Endothelial cell of umbilical vein (primary cell): ENCODE data around the gene AGGF1. TPM values are rescaled to one million over a fixed set of nuclear protein-coding genes. Genes with fewer than 3 reads are reported as not detected.
"Not testable (repeated sequence)": the region's sequence is repeated elsewhere in the genome, so short reads cannot be mapped to it uniquely, and the experiment has no call there.

ENCODE experiments used
- BruUV-seq: library from RNA; stranded (reverse); fragments of 400-500 nt; replicated peaks from 2 replicates; lab custom pipeline; 2021; lab: Mats Ljungman, UMichigan
- CTCF ChIA-PET: fragments of 300-600, 350-600 bp; sonication (Branson Sonifier 250); formaldehyde crosslinking; loops from one replicate; lab custom pipeline; 2021; ENCODE audit warnings: antibody characterized with exemption, inconsistent platforms; lab: Charles Lee
- POLR2A ChIA-PET: fragments of 300-600, 350-600 bp; sonication (Branson Sonifier 250); formaldehyde crosslinking; loops from one replicate; lab custom pipeline; 2021; ENCODE audit warnings: antibody characterized with exemption, inconsistent platforms; lab: Charles Lee
- DNase-seq: peaks from one replicate; pipeline ENCODE4 v3.0.0-alpha.2; 2011; ENCODE audit warnings: low read depth, low spot score
- FAIRE-seq: peaks from 2 replicates; lab custom pipeline; 2011; peaks lifted over from hg19 to GRCh38; lab: Jason Lieb, UNC
- H2AFZ ChIP-seq: 2 replicates; pipeline ENCODE4 v1.6.0; 2012; ENCODE audit warnings: low read depth, low read length, control low read depth, inconsistent platforms
- H3K27ac ChIP-seq: 2 replicates; pipeline ENCODE4 v1.5.1; 2011; ENCODE audit warnings: low read depth, mild to moderate bottlenecking, control low read depth, low read length, moderate library complexity; ENCODE audit not compliant: insufficient read depth
- H3K27me3 ChIP-seq, 2 experiments: 2 replicates each; pipeline versions ENCODE4 v1.6.0 to v1.6.1; 2011; ENCODE audit warnings: low read length in 2 of 2, mixed read lengths in 1 of 2; ENCODE audit not compliant: control insufficient read depth in 2 of 2, insufficient read depth in 2 of 2
- H3K36me3 ChIP-seq, 2 experiments: 2 replicates in 1 of 2; 3 replicates in 1 of 2; pipeline ENCODE4 v1.5.1; 2011; ENCODE audit warnings: low read length in 2 of 2, mild to moderate bottlenecking in 1 of 2, moderate library complexity in 1 of 2; ENCODE audit not compliant: control insufficient read depth in 2 of 2, insufficient read depth in 2 of 2; ENCODE audit errors: extremely low read depth in 1 of 2
- H3K4me1 ChIP-seq: 3 replicates; pipeline ENCODE4 v1.5.1; 2011; ENCODE audit warnings: mild to moderate bottlenecking, low read length; ENCODE audit not compliant: control insufficient read depth, insufficient read depth; ENCODE audit errors: extremely low read depth
- H3K4me2 ChIP-seq: 2 replicates; pipeline ENCODE4 v1.6.1; 2011; ENCODE audit warnings: low read length, control low read depth, mixed read lengths; ENCODE audit not compliant: insufficient read depth
- H3K4me3 ChIP-seq, 3 experiments: fragments of 200-600 bp in 1 of 3; sonication (generic), shearing (Covaris generic) in 1 of 3; replicated peaks in 1 of 3; 2 replicates each; pipeline ENCODE4 v1.5.1; 2011 to 2016; ENCODE audit warnings: control low read depth in 3 of 3, low read length in 3 of 3, mild to moderate bottlenecking in 2 of 3, inconsistent platforms in 1 of 3, low read depth in 1 of 3, moderate library complexity in 1 of 3; ENCODE audit not compliant: insufficient read depth in 1 of 3
- H3K79me2 ChIP-seq: 2 replicates; pipeline ENCODE4 v1.6.0; 2012; ENCODE audit warnings: low read length, inconsistent platforms; ENCODE audit not compliant: control insufficient read depth, insufficient read depth
- H3K9ac ChIP-seq: replicated peaks from 2 replicates; pipeline ENCODE3; 2011; ENCODE audit warnings: low read length, control low read depth; ENCODE audit not compliant: insufficient read depth; ENCODE audit errors: extremely low read depth
- H3K9me1 ChIP-seq: replicated peaks from 3 replicates; pipeline ENCODE4 v1.6.0; 2011; ENCODE audit warnings: mild to moderate bottlenecking, low read length; ENCODE audit not compliant: control insufficient read depth, insufficient read depth; ENCODE audit errors: extremely low read depth
- H3K9me3 ChIP-seq: replicated peaks from 2 replicates; pipeline ENCODE4 v1.5.1; 2012; ENCODE audit warnings: low read length, inconsistent platforms; ENCODE audit not compliant: control insufficient read depth, insufficient read depth
- H4K20me1 ChIP-seq: replicated peaks from 2 replicates; pipeline ENCODE3; 2011; ENCODE audit warnings: mild to moderate bottlenecking, low read length; ENCODE audit not compliant: control insufficient read depth, insufficient read depth; ENCODE audit errors: extremely low read depth
- EZH2 ChIP-seq: IDR thresholded peaks from 2 replicates; pipeline ENCODE4 v1.6.1; 2012; ENCODE audit warnings: borderline replicate concordance, low read depth, mild to moderate bottlenecking, moderate library complexity, low read length, inconsistent platforms; ENCODE audit not compliant: severe bottlenecking
- FOS ChIP-seq: IDR thresholded peaks from 2 replicates; pipeline ENCODE4 v1.6.1; 2011; ENCODE audit warnings: mild to moderate bottlenecking, low read length, moderate library complexity, borderline replicate concordance; ENCODE audit not compliant: insufficient read depth
- GATA2 ChIP-seq: IDR thresholded peaks from 2 replicates; pipeline ENCODE4 v1.7.0; 2011; ENCODE audit warnings: low read depth, mild to moderate bottlenecking, moderate library complexity, mixed read lengths, low read length; ENCODE audit not compliant: insufficient read length, insufficient read depth
- JUN ChIP-seq: IDR thresholded peaks from 2 replicates; pipeline ENCODE4 v1.6.1; 2011; ENCODE audit warnings: borderline replicate concordance, low read depth; ENCODE audit not compliant: insufficient read length, insufficient read depth
- MYC ChIP-seq: IDR thresholded peaks from one replicate; pipeline ENCODE4 v1.6.1; 2011; ENCODE audit warnings: mild to moderate bottlenecking, low read depth, low read length
- POLR2A ChIP-seq: IDR thresholded peaks from 2 replicates; pipeline ENCODE4 v1.6.1; 2012; ENCODE audit warnings: low read depth, mild to moderate bottlenecking, control low read depth, low read length
- POLR2AphosphoS5 ChIP-seq: IDR thresholded peaks from 2 replicates; pipeline ENCODE4 v1.6.1; 2012; ENCODE audit warnings: low read depth, mild to moderate bottlenecking, control low read depth, low read length, moderate library complexity; ENCODE audit not compliant: insufficient read depth
- dilution Hi-C: fragments of 300-500 bp; cut with MboI; formaldehyde crosslinking; loops from one replicate; pipeline ENCODE4 v1.15.0; 2019; ENCODE audit warnings: low sequenced_read_pairs; ENCODE audit not compliant: extremely low pct_ligation_motif_present
- intact Hi-C: fragments of 100-400 bp; cut with micrococcal nuclease; formaldehyde crosslinking; loops from one replicate; pipeline ENCODE4 v1.10.0; 2022
- polyA plus RNA-seq, 4 experiments: library from polyadenylated mRNA; depleted of rRNA in 3 of 4; stranded (reverse) in 3 of 4; unstranded in 1 of 4; fragments of >200 nt; gene quantifications; 2 replicates each; pipeline versions ENCODE4 v1.2.1 to v1.2.3, GENCODE V29; 2011 to 2012; ENCODE audit warnings: missing spikeins in 1 of 4
- total RNA-seq: library from RNA; stranded (reverse); gene quantifications from 2 replicates; pipeline ENCODE4 v1.2.3, GENCODE V29; 2021
- TF ChIP-seq, protein P1 (sequence below): IDR thresholded peaks from 2 replicates; pipeline ENCODE4 v1.6.1; 2011; ENCODE audit not compliant: insufficient read depth, insufficient read length
- TF ChIP-seq, protein P2 (sequence below), 2 donors: IDR thresholded peaks; 1 replicate in 1 of 2; 2 replicates in 1 of 2; pipeline ENCODE4 v1.5.1; 2011; ENCODE audit warnings: low read length in 2 of 2, mild to moderate bottlenecking in 2 of 2, moderate library complexity in 2 of 2, control low read depth in 1 of 2, inconsistent platforms in 1 of 2, low read depth in 1 of 2; ENCODE audit not compliant: insufficient read depth in 1 of 2; ENCODE audit errors: extremely low read depth in 1 of 2

The AGGF1 gene
- total and polyA plus RNA-seq, 2 donors (not counting 3 experiments of a cell fraction or from before 2014, with no cell fraction given): 6.7 to 19.9 TPM

DNA sequence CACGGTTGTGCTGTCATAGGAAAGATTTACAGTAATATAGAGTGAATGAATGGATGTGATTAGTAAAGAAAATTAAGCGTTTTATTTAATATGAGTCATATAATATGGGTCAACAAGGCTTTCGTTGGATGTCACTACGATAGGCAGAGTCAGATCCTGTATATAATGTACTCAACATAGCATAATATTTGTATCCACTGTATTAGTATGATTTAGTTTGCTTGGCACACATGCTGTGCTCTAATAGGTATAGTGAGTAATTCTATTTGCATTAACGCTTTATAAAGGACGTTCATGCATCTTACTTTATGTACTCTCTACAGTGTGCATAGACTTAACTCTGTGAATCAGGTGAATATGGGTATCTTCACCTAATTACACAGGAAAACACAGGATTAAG, 35.9 kb upstream of the AGGF1 start:
- no peaks in the 10 kb centered on the region for H3K9me3 ChIP-seq
- no TSS peak for BruUV-seq
- H2AFZ ChIP-seq: no peak overlapping the region
- no peak overlapping the region for H3K4me2 ChIP-seq
- CTCF ChIA-PET: interaction anchor here (1.2 kb wide), 1 partner anchor 44 kb away, joined by 4 read pairs; no protein-coding TSS in a partner anchor
- no peaks in the 10 kb centered on the region for H3K27me3 ChIP-seq
- H3K27ac ChIP-seq: no peak overlapping the region
- peaks cover 2% of the 10 kb centered on the region for H4K20me1 ChIP-seq
- POLR2A ChIA-PET: no interaction called here
- H3K4me3 ChIP-seq: no peak overlapping the region
- FAIRE-seq: no peak
- no peak for DNase-seq
- TF ChIP-seq, protein P1, sequence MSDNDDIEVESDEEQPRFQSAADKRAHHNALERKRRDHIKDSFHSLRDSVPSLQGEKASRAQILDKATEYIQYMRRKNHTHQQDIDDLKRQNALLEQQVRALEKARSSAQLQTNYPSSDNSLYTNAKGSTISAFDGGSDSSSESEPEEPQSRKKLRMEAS: no peak
- TF ChIP-seq MYC (no peak), JUN (no peak), GATA2 (no peak), FOS (no peak), EZH2 (no peak), POLR2A (no peak), POLR2AphosphoS5 (no peak)
- TF ChIP-seq, protein P2, sequence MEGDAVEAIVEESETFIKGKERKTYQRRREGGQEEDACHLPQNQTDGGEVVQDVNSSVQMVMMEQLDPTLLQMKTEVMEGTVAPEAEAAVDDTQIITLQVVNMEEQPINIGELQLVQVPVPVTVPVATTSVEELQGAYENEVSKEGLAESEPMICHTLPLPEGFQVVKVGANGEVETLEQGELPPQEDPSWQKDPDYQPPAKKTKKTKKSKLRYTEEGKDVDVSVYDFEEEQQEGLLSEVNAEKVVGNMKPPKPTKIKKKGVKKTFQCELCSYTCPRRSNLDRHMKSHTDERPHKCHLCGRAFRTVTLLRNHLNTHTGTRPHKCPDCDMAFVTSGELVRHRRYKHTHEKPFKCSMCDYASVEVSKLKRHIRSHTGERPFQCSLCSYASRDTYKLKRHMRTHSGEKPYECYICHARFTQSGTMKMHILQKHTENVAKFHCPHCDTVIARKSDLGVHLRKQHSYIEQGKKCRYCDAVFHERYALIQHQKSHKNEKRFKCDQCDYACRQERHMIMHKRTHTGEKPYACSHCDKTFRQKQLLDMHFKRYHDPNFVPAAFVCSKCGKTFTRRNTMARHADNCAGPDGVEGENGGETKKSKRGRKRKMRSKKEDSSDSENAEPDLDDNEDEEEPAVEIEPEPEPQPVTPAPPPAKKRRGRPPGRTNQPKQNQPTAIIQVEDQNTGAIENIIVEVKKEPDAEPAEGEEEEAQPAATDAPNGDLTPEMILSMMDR (IDR thresholded peaks at IDR 0.05; ENCODE audit: extremely low read depth in 1 of 2, insufficient read depth in 1 of 2, low read depth in 1 of 2, low read length in 2 of 2): no peak
- H3K36me3 ChIP-seq: no peaks in the 10 kb centered on the region
- H3K9ac ChIP-seq: no peak overlapping the region
- dilution Hi-C loops (no loop called here), intact Hi-C loops (no loop called here)
- no peaks in the 10 kb centered on the region for H3K79me2 ChIP-seq
- no peaks in the 10 kb centered on the region for H3K9me1 ChIP-seq
- no peaks in the 10 kb centered on the region for H3K4me1 ChIP-seq

DNA sequence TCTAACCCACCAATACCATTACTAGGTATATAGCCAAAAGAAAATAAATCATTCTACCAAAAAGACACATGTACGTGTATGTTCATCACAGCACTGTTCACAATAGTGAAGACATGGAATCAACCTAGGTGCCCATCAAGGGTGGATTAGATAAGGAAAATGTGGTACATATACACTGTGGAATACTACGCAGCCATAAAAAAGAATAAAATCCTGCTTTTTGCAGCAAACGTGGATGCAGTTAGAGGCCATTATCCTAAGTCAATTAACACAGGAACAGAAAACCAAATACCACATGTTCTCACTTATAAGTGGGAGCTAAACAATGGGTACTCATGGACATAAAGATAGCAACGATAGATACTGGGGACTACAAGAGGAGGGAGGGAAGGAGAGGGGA, 32.0 kb upstream of the AGGF1 start:
- H3K79me2 ChIP-seq, FAIRE-seq, POLR2A ChIA-PET: not testable (repeated sequence)

More for the DNA sequence above, 32.0 kb upstream of the AGGF1 start:
- H3K4me2 ChIP-seq, H2AFZ ChIP-seq, H3K27me3 ChIP-seq, dilution Hi-C loops, H3K4me3 ChIP-seq, H4K20me1 ChIP-seq, H3K27ac ChIP-seq, DNase-seq, H3K9me1 ChIP-seq, H3K36me3 ChIP-seq, BruUV-seq, intact Hi-C loops, H3K4me1 ChIP-seq, H3K9ac ChIP-seq, CTCF ChIA-PET, H3K9me3 ChIP-seq: not testable (repeated sequence)
